CD4-positive, alpha-beta T cell treated with Interleukin-1 beta for 1 hour (primary cell): ENCODE data around the gene LPCAT1.

Source experiments
- DNase-seq, 2 donors: peaks; one replicate each; pipeline ENCODE4 v3.0.0-alpha.2; 2020 to 2022

Gene LPCAT1

DNA sequence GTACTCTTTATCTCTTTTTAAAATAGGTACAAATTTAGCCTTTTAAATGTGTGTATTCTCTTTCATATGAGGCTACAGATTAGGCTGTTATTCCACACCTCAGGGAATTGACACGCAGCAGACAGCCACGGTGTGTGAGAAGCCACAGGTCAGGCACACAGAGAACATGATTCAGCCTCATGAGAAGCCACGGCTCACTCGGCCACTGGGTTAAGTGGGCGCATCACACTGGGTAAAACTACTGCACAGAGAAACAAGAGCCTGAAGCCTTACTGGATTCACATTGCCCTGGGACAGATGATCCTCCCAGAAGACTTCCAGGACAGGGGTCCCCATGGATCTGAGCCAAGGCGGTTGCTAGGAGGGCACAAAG, 28.2 kb downstream of the LPCAT1 start:
- peak in 1 of 2 donors; percentile 39 for DNase-seq

DNA sequence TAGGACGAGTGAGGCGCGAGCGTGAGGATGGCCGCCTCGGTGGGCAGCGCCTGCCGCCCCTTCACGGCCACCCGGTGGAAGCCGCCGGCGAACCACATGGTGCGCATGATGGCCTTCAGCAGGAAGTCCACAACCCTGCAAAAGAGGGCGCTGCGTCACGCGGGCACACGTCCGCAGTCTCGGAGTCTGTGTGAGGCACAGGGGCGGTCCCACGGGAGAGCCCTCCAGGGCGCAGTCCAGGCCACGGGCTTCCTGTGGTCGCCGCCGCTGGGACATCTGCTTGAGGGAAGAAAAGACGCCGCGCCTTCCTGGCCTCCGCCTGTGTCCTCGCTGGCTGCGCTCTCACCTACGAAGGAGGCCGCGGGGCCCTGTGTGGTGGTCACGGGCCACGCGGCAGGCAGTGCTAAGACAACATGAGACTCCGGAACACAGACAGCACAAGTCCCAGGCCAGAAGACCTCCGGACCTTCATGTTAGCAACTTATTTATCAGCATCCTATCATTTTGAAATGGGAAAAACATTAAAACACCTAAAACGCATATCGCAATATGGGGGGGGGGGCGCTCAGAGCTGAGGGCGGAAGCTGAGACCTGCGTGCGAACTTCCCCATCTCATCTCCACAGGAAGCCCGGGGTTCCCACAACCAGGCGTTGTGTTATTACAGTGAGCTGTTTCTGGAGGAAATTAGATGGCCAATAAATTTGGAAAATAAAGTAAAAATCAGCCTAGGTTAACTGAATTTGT, 28.8 kb downstream of the LPCAT1 start:
- peak; percentile 33 to 72 for DNase-seq

DNA sequence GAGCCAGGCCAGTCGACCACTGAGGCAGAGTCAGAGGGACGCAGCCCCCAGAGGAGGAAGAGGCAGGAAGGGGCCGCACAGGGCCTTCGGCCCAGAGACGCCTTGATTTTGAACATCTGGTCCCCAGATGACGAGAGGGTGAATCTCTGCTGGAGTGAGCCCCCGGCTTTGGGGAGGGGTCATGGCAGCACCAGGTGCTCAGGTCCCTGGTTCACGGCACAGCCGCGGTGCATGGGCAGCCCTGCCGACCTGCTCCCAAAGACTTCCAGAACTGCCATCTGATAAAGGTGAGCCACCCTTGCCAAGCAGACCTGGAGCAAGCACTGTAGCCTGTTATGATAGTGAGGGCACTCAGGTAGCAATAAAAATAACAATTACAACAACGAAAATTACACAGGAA, 29.8 kb downstream of the LPCAT1 start:
- no peak for DNase-seq

DNA sequence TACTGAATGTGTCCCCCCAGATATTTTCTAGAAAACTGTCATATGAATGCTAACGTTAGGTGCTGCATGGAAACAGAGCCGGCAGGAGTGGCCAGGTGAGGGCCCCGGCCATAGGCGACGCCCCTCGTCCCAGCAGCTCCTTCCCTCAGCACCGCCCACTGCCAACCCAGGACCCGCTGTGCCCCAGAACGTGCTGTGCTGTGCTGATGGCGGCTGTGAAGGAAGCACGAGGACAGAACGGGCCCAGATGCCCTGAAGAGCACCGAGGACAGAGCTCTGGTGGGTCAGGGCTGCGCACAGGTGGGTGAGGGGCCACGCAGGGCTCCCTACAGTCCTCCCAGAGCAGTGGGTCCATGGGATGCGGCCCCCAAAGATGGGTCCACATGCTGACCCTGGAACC, 30.3 kb downstream of the LPCAT1 start:
- DNase-seq: no peak

DNA sequence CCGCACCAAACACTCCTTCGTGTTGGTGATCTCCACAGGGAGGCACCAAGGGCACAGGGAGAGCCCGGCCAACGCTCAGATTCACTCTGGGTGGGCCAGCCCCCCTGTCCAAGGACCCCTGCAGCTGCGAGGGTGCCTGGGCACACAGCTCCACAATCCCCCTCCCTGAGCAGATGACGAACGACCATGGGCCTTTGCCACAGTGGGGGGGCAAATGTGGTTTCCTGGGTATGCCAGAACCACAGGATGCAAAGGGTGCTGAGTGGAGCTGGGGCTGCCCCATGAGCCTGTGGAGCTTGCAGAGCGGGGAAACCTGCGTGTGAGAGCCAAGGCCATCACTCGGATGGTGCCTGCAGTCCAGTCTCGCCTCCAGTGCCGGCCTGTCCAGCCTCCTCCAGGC, 31.0 kb downstream of the LPCAT1 start:
- DNase-seq: no peak

DNA sequence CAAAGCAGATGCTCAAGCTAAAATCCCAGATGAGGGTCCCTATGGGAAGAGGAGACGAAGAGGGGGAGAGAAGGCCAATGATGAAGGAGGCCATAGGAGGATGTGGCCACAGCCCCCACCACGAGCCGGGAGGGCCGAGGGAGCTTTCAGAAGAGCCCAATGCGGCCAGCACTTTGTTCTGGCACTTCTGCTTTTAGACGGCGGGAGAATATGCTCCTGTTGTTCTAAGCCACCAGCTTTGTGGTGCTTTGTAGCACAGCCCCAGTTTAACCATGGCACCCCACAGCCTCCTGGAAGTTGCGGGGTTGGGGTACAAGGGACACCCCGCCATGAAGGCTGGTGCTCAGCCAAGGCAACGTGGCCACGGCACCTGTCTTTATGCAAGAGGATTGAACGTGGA, 33.4 kb downstream of the LPCAT1 start:
- no peak for DNase-seq

DNA sequence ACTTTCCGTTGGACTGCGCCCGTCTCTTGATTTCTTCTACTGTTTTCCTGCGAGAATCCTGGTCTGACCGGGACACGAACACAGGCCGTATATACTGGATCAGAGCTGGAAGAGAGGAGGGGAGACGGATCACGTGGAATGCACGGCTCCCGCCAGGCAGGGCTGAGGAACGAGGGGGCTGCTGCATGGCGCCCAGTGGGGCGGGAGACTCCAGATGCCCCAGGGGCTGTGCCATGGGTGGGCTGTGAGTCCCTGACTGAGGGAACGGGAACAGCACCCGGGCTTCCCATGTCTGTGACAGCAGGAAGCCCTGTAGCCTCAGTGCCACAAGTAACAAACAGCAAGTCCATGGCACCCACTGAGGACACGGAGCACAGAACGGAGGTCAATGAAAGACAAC, 34.0 kb downstream of the LPCAT1 start:
- no peak for DNase-seq

DNA sequence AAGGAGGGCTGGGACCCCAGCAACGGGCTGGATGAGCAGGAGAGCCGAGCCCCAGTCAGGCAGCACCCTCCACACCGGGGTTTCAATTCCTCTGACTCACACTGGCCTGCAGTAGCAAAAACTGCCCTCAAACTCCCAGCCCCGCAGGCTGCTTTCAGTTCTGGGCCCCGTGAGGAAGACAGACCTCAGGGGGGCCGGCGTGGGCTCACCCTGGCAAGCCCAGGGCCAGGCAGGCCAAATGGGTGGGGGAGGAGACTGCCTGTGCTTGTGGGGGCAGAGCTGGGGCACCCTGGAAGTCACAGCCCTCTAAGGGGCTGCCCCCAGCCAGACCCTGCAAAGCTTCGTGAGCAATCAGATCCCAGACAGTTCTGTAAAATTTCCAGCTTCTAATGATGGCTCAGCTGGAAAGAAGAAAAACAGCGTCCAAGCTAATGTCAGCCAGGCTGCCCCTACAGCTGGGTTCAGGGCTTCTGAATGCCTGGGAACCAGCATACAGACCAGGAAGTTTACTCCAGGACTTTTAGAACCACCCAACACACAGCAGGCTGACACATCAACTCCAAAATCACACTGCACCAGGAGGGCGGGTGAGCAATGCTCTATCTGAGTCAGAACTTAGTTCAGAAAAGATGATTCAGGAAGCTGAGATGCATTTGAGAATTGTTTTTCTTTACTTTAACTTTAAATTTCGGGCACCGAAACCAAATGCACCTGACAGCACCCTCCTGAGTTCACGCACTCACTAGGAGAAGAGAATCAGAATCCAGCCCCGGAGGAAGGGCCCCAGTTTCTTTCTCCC, 34.7 kb downstream of the LPCAT1 start:
- DNase-seq: peak in 1 of 2 donors; percentile 37

DNA sequence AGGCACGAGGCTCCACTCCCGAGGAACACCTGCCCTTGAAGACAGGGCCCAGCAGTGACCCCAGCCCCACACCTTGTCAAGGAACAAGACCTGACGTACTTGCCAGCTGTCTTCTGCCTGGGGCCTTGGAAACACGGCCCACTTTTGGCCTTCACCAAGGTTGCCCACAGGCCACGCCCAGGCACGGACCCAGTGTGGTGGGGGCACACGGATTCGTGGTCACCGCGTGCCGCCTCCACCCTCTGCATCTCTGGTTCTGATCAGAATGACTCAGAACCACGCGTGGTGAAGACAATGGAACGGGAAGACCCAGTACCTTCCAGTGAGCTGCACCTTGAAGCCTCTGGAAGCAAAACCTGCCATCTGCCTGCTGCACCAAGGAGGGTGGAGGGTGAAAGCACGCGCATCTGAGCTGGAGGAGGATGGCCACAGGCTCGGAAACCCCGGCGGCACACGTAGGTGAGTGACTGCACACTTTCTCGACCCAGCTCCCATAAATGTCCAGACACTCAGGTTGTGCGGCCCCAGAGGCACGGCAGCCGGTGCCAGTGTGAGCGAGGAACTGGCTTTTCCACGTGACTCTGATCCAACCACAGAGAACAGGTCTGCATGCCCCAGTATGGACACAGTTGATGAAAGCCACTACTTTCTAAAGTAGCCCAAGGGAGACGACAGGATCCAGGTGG, 36.5 kb downstream of the LPCAT1 start:
- no peak for DNase-seq

DNA sequence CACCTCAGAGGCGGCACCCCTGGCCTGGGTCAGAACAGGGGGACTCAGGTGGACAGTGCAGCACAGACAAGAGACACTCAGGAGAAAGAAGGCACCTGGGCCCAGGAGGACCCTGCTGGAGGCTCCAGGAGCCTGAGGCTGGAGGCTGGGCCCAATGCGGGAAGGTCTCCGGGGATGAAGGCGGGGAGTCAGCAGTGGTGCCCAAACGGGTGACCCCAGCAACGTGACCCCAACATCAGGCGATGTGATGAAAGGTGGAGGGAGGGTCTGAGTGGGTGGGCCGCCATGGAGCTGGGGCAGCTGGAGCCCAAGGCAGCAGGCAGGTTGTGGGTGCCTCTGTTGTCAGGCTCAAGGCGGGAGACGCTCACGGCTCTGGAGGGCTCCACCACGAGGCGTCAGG, 37.5 kb downstream of the LPCAT1 start:
- DNase-seq: no peak

DNA sequence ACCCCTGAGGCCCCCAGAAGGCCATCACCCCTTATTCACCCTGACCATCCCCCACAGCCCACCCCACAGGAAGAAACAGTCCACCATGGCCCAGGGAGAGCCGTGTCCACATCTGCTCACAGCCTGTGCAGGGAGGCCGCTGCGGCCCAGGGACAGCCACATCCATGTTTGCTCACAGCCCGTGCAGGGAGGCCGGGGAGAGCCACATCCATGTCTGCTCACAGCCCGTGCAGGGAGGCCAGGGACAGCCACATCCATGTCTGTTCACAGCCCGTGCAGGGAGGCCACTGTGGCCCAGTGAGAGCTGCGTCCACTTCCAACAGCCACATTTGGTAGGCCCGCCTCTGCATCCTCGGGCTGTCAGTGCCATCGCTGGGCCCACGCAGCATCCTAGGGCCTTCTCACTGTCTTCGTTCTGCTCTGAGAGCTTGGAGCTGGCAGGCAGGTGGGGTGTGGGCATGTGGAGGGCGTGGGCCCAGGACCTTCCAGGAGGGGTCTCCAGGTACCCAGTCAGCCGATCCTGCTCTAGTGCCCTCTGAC, 38.1 kb downstream of the LPCAT1 start:
- no peak for DNase-seq

DNA sequence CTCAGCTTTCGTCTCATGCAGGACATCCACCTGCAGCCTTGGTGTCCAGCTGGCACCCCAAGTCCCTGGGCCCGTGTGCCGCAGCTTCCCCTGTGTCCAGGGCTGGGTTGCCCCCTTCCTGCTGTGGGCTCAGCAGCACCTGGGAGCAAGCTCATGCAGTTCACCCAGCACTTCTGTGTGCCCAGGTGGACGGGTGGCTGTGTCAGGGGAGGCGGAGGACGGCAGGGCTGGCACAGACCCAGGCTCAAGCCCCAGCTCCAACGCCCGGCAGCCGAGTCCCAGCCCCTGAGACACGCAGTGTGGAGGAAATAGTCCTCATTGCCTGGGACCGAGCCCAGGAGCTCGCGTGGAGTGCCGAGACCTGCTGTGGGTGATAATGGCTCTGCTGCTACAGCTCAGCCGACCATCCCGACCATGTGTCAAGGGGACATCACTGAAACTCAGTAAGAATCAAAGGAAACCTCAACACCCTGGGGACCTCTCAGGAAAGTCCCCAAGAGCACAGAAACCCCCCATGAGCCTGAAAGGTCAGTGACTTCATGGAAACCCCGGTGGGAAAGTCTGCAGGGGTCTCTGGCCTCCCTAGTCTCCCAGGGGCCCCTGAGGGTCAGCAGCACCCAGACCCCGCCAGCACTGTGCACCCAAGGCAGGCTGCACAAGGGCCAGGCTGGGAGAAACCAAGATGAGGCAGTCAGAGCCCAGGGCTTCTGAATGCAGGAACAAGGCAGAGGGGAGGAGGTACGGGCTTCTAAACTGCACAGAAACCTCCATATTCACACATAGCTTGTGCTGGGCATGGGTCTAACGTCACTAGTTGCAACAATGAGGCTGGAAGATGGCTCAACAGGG, 38.8 kb downstream of the LPCAT1 start:
- DNase-seq: peak in 1 of 2 donors; percentile 65

DNA sequence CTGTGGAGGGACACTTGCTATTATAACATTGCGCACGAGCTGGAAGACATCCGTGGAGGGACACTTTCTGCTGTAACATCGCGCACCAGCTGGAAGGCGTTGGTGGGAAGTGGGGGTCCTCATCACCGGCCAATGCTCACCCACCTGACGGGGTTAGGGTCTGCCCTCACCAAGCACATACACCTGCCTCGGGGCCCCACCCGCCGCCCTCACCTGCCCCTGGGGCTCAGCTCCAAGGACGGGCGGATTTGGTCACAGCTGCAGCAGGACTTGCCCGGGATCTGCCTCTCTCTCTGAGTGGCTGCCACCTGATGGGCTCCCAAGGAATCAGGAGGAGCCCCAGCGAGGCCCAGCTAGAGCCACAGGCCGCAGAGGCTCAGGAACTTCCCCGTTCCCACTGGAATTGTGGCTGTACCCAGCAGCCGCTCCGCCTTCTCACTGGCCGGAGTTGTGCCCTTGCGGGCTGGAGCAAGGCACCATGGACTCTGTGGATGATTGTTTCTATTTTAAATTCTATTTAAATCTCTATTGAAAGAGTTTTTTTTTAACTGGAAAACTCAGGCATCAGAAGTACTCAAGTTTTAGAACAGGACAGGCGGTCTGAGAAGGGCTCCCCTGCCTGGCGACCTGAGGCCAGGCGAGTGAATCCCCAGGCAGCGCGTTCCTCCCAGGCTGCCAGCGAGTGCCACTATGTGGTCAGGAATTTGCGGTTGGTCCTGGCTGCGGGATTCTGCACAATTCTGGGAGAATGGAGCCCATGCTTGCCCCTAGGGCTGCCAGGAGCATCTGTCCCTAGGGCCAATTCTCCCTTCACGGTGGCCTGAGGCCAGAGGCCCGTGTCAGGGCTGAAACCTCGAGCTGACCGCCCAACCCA, 39.7 kb downstream of the LPCAT1 start:
- DNase-seq: no peak

DNA sequence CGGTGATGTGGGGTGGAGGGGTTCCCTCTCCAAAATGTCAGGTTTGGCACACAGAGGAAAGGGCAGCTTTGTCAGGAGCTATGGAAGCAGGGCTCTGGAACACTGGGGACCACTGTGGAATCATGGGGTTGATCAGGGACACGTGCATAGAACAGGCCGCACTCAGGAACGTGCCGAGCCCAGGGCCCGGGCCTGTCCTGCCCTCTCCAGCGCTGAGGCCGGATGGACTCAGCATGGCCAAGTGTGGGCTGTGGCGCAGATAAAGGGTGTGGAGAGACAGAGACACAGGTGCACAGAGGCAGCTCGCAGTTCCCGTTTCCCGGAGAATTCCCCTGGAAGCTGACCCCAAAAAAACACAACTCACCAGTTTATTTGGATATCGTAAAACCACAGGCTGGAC, 40.7 kb downstream of the LPCAT1 start:
- no peak for DNase-seq

DNA sequence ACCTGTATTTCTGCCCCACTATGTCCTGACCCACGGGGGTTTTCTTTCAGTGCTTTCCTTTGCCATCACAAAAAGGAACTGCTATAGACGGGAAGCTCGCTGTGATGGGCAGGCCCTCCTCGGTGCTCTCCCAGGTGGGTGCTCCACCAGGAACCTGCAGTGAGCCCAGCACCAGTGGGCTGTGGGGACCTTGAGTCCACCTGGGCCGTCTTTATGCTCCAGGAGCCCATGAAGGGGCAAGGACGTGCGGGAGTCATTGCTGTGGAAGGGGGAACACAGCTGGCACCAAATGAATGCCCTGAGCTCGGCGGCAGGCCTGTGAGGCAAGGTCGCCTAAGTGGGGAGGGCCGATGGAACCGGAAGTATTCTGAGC, 41.8 kb downstream of the LPCAT1 start:
- DNase-seq: no peak

DNA sequence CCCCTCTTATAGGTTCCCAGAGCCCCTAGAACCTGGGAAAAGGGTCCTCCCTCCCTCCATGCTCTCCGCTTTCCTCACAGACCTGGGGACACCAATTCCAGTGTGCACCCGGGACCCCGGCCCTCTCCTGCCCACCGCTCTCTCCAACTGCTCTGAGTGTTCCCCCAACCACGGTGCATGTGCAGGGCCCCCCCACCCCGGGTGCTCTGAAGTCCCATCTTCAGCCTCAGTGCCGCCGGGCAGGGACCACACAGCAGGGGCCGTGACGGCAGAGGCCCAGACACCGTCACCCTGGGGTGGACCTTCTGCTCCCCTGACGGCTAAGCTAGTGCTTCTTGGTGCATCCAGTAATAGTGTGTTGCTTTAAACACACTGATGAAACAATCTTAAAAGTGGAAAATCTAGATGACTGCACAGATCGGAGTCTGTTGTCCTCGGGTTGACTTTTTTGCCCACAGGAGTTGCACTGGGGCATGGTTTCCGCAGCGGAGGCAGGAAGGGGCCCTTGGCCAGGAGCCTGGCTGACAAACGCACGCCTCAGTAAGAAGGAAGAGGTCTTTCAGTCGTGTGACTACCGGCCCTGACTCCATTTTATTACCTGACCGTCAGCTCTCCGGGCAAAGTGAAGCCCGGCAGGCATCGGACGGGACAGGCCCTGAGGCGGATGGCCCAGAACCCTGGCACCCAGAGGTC, 42.3 kb downstream of the LPCAT1 start:
- no peak for DNase-seq

DNA sequence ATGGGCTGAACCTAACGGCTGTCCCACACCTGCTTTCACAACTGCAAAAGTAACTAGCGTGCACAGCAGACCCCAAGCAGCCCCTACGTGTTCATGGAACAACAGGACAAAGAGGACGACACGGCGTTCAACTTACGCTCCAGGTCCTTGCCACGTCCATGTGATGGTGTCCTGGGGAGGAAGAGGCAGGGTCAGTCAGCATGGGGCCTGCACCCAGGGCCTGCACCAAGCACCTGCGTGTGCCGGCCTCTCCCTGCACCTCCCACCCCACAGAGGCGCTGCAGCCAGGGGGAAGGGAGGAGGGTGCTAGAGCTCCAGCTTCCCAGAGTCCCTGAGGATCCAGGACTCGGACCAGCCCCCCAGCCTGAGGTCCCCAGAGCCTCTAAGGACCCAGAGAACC, 43.0 kb downstream of the LPCAT1 start:
- DNase-seq: no peak

DNA sequence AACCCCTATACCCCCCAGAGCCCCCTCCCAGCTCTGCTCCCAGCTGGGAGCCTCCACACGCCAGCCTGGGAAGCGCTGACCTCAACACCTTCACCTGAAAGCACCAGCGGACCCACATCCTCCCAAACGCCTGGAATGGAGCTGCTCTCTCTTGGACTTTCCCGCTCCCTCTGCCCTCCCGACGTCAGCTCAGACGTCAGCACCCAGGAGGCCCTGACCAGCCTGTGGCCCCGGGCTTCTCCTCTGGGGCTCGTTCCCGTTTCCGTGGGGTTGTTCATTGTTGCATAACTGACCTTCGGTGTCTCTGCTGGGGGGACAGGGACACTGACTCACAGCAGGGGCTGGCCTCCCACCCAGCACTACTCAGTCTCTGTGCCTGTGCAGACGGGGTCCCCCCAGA, 43.5 kb downstream of the LPCAT1 start:
- peak in 1 of 2 donors; percentile 85 for DNase-seq

DNA sequence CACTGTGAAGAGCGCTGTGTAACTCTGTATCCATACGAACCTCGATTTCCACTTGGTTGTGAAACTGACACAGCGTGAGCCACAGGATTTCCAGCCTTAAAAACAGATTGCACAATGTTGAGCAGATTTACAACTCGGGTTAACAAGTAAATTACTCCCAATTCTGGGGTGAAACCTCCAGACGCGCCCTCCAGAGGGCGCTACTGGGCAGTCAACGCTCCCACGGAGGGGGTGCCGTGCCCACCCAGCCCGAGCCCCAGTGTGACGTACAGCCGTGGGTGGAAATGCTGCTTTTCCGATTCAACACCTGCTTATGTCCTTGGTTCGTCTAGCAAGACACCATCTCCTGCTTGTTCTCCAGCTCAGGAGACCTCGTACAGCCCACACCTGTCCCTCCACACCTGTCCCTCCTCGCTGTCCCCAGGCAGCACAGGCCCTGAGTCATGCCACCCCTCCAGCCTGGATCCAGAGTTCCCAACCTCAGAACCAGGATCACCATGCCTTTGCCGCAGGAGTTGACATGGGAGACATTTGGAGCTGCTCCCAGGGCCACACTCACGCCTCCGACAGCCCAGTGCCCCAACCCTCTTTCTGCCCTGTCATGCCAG, 44.1 kb downstream of the LPCAT1 start:
- DNase-seq: peak; percentile 52 to 79

DNA sequence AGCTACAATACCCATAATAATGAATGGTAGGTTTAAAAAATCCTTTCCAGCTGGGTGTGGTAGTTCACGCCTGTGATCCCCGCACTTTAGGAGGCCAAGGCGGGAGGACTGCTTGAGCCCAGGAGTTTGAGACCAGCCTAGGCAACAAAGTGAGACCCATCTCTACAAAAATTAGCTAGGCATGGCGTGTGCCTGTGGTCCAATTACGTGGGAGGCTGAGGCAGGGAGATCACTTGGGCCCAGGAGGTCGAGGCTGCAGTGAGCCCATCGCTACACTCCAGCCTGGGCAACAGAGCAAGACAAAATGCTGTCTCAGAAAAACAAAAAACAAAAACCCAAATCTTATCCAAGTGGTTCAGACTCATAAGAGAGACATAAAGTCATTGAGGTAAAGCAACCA, 44.7 kb downstream of the LPCAT1 start:
- DNase-seq: no peak
